Smooth muscle cell (in vitro differentiated cells): ENCODE data around the gene DOK4. TPM values are rescaled to one million over a fixed set of nuclear protein-coding genes. Genes with fewer than 3 reads are reported as not detected.

Experiments
- DNase-seq: peaks from one replicate; lab custom pipeline; 2025; ENCODE audit not compliant: unreplicated experiment; lab: John Stamatoyannopoulos, UW
- H2AFZ ChIP-seq: fragments of 200-600 bp; sonication (generic); 2 replicates; pipeline ENCODE4 v1.6.0; 2016; ENCODE audit warnings: antibody characterized with exemption, low read depth, mild to moderate bottlenecking
- H3F3A ChIP-seq: fragments of 200-600 bp; sonication (generic); 2 replicates; pipeline ENCODE4 v1.6.0; 2017; ENCODE audit warnings: antibody characterized with exemption, low read depth
- H3K27ac ChIP-seq: fragments of 200-600 bp; sonication (generic); 2 replicates; pipeline ENCODE4 v1.5.1; 2016; ENCODE audit warnings: low read depth, mild to moderate bottlenecking
- H3K27me3 ChIP-seq: fragments of 200-600 bp; sonication (generic); 2 replicates; pipeline ENCODE4 v1.6.1; 2016; ENCODE audit warnings: low read depth, mild to moderate bottlenecking
- H3K36me3 ChIP-seq: fragments of 200-600 bp; sonication (generic); 2 replicates; pipeline ENCODE4 v1.5.1; 2016; ENCODE audit warnings: low read depth
- H3K4me1 ChIP-seq: fragments of 200-600 bp; sonication (generic); 2 replicates; pipeline ENCODE4 v1.5.1; 2016; ENCODE audit warnings: low read depth
- H3K4me2 ChIP-seq: fragments of 200-600 bp; sonication (generic); 2 replicates; pipeline ENCODE4 v1.6.0; 2016; ENCODE audit warnings: mild to moderate bottlenecking
- H3K4me3 ChIP-seq: fragments of 200-600 bp; sonication (generic); 2 replicates; pipeline ENCODE4 v1.5.1; 2016; ENCODE audit warnings: mild to moderate bottlenecking
- H3K79me2 ChIP-seq: fragments of 200-600 bp; sonication (generic); 2 replicates; pipeline ENCODE4 v1.6.0; 2016; ENCODE audit warnings: low read depth, mild to moderate bottlenecking
- H3K9ac ChIP-seq: fragments of 200-600 bp; sonication (generic); 2 replicates; pipeline ENCODE4 v1.6.0; 2016; ENCODE audit warnings: low read depth
- H3K9me3 ChIP-seq: fragments of 200-600 bp; sonication (generic); replicated peaks from 2 replicates; pipeline ENCODE4 v1.5.1; 2016; ENCODE audit warnings: low read depth
- H4K20me1 ChIP-seq: fragments of 200-600 bp; sonication (generic); 2 replicates; pipeline ENCODE4 v1.6.0; 2016; ENCODE audit warnings: low read depth
- WGBS: methylation state at CpG from one replicate; pipeline ENCODE4 v1.1.7; 2016; ENCODE audit warnings: low lambda C conversion rate; 5-methylcytosine and 5-hydroxymethylcytosine counted together
- polyA plus RNA-seq: library from polyadenylated mRNA; unstranded; fragments of >200 nt; fragmentation: Nextera tagmentation; extraction: Ambion mirVana; gene quantifications from 2 replicates; pipeline ENCODE4 v1.2.1, GENCODE V29; 2016
- total RNA-seq: library from RNA; depleted of rRNA; stranded (reverse); fragments of >200 nt; gene quantifications from 2 replicates; pipeline ENCODE4 v1.2.3, GENCODE V29; 2014
- TF ChIP-seq, protein P1 (sequence below): fragments of 200-600 bp; sonication (generic); IDR thresholded peaks from 2 replicates; pipeline ENCODE4 v1.5.1; 2017; ENCODE audit warnings: borderline replicate concordance, mild to moderate bottlenecking, antibody characterized with exemption; ENCODE audit not compliant: insufficient read depth, poor library complexity, severe bottlenecking

Gene DOK4
- total and polyA plus RNA-seq, 2 experiments from 2014 or later: 43.5 to 73.6 TPM

- no peaks in the 10 kb centered on the region for H3F3A ChIP-seq
- H3K79me2 ChIP-seq: no peaks in the 10 kb centered on the region
- WGBS: 41% methylated on average over 10 of the region's 10 CpGs
- H2AFZ ChIP-seq: no peak overlapping the region
- H3K9ac ChIP-seq: no peak overlapping the region
- no peaks in the 10 kb centered on the region for H3K36me3 ChIP-seq
- no peaks in the 10 kb centered on the region for H3K9me3 ChIP-seq
- TF ChIP-seq, protein P1, sequence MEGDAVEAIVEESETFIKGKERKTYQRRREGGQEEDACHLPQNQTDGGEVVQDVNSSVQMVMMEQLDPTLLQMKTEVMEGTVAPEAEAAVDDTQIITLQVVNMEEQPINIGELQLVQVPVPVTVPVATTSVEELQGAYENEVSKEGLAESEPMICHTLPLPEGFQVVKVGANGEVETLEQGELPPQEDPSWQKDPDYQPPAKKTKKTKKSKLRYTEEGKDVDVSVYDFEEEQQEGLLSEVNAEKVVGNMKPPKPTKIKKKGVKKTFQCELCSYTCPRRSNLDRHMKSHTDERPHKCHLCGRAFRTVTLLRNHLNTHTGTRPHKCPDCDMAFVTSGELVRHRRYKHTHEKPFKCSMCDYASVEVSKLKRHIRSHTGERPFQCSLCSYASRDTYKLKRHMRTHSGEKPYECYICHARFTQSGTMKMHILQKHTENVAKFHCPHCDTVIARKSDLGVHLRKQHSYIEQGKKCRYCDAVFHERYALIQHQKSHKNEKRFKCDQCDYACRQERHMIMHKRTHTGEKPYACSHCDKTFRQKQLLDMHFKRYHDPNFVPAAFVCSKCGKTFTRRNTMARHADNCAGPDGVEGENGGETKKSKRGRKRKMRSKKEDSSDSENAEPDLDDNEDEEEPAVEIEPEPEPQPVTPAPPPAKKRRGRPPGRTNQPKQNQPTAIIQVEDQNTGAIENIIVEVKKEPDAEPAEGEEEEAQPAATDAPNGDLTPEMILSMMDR: peak; percentile 97
- H3K27me3 ChIP-seq: no peaks in the 10 kb centered on the region
- no peaks in the 10 kb centered on the region for H3K4me1 ChIP-seq
- no peak overlapping the region for H3K4me2 ChIP-seq
- H4K20me1 ChIP-seq: no peaks in the 10 kb centered on the region
- no peak overlapping the region for H3K4me3 ChIP-seq
- H3K27ac ChIP-seq: no peak overlapping the region
- DNase-seq: peak; percentile 40
Observed at GRCh38 chr16:57519796-57520360, 33.6 kb upstream of the DOK4 start.

DNA sequence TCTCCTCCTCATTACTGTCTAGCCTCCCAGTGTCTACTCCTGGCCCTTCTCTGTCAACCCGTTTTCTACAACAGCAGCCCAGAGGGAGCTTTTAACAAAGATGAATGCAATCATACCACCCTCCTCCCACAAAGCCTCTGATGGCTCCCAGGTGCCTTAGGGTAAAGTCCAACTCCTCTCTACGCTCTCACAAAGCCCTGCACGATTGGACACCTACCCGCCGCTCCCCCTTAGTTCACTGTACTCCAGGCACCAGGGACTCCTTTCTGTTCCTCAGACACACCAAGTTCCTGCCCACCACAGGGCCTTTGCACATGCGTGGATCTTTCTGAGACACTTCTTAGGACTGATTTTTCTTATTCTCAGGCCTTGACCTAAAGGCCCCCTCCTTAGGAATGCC is 32.6 kb upstream of the DOK4 start:
- Histone ChIP-seq H3K4me2 (no peak overlapping the region), H3K4me1 (no peaks in the 10 kb centered on the region), H3F3A (peaks cover 6% of the 10 kb centered on the region), H3K27ac (no peak overlapping the region), H3K9ac (no peak overlapping the region), H2AFZ (no peak overlapping the region), H4K20me1 (no peaks in the 10 kb centered on the region), H3K4me3 (no peak overlapping the region), H3K36me3 (no peaks in the 10 kb centered on the region), H3K27me3 (no peaks in the 10 kb centered on the region), H3K9me3 (no peaks in the 10 kb centered on the region), H3K79me2 (no peaks in the 10 kb centered on the region)
- WGBS: 95% methylated on average over 6 of the region's 6 CpGs
- TF ChIP-seq, protein P1: no peak
- no peak for DNase-seq

DNA sequence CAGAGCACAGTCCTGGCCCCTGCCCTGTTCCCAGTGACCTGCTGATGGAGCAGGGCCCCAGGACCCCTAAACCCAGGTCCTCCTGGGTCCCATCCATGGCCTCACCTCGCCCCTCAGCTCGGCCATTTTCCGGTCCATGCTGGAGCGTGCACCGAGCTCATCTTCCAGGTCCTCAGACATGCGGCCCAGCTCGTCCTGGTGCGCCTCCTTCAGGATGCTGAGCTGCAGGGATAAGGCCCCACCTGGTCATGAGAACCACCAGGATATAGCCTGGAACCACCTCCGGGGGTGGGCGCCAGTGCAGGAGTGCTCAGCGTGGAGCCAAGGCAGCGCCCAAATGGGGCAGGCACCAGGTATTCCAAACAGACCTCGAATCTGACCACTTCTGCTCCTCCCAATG is 32.2 kb upstream of the DOK4 start:
- Histone ChIP-seq H3F3A (peaks cover 10% of the 10 kb centered on the region), H3K4me3 (no peak overlapping the region), H3K79me2 (no peaks in the 10 kb centered on the region), H3K9me3 (no peaks in the 10 kb centered on the region), H4K20me1 (no peaks in the 10 kb centered on the region), H3K9ac (no peak overlapping the region), H3K4me1 (no peaks in the 10 kb centered on the region), H3K27me3 (no peaks in the 10 kb centered on the region), H3K27ac (no peak overlapping the region), H3K36me3 (no peaks in the 10 kb centered on the region), H2AFZ (no peak overlapping the region), H3K4me2 (no peak overlapping the region)
- DNase-seq: no peak
- TF ChIP-seq, protein P1: no peak
- 90% methylated on average over 13 of the region's 13 CpGs for WGBS
